ENCODE data around the gene DUOX2. TPM values are rescaled to one million over a fixed set of nuclear protein-coding genes. Genes with fewer than 3 reads are reported as not detected.

DUOX2 gene
- total and polyA plus RNA-seq, 2 of the 13 experiments (the other 11 are each of a cell fraction or from before 2014, with no cell fraction given): 0.08 TPM; not detected in 1

DNA sequence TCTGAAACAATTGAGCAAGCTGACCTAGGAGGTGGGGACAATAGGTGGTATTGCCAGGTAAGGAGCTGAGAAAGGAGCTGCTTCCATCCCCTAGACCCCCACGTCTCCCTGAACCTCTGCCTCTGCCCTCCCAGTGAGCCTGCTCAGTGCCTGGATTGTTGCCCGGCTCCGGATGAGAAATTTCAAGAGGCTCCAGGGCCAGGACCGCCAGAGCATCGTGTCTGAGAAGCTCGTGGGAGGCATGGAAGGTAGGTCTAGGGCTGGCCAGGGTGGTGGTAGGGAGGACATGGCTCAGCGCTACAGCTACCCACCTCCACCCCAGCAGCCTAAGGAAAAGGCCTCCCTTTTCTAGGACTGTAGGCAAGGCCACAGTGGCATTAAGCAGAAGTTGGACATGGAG, 29.1 kb upstream of the DUOX2 start (continued):
- TF ChIP-seq HES4 (CRISPR knock-in tag; IDR thresholded peaks at IDR 0.05; ENCODE audit: borderline replicate concordance): no peak
- TF ChIP-seq ZNF780A (CRISPR knock-in tag; IDR thresholded peaks at IDR 0.05): no peak
- TF ChIP-seq, protein P1, sequence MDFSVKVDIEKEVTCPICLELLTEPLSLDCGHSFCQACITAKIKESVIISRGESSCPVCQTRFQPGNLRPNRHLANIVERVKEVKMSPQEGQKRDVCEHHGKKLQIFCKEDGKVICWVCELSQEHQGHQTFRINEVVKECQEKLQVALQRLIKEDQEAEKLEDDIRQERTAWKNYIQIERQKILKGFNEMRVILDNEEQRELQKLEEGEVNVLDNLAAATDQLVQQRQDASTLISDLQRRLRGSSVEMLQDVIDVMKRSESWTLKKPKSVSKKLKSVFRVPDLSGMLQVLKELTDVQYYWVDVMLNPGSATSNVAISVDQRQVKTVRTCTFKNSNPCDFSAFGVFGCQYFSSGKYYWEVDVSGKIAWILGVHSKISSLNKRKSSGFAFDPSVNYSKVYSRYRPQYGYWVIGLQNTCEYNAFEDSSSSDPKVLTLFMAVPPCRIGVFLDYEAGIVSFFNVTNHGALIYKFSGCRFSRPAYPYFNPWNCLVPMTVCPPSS (IDR thresholded peaks at IDR 0.05): no peak
- TF ChIP-seq MEF2D (CRISPR knock-in tag; IDR thresholded peaks at IDR 0.05): no peak

DNA sequence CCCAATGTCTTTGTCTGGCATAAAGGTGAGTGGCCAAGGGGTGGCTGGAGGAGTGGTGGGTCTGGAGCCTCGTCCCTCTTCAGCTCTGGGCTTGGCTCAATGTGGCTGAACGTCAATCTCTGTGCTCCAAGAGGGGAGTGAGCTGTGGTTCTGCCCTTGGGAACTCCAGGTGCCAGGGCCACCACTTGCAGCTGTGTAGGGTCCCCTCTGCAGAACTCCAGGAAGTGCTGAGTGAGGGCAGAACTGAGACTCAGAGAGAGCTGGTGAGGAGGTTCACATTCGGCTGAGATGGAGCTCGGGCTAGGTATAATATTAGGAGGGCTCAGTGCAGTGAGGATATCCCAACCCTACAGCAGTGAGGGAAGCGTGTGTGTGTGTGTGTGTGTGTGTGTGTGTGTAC, 27.4 kb upstream of the DUOX2 start:
- CTCF ChIA-PET (ENCODE audit: low intra/inter-chr PET ratio, low total read pairs): no interaction called here

DNA sequence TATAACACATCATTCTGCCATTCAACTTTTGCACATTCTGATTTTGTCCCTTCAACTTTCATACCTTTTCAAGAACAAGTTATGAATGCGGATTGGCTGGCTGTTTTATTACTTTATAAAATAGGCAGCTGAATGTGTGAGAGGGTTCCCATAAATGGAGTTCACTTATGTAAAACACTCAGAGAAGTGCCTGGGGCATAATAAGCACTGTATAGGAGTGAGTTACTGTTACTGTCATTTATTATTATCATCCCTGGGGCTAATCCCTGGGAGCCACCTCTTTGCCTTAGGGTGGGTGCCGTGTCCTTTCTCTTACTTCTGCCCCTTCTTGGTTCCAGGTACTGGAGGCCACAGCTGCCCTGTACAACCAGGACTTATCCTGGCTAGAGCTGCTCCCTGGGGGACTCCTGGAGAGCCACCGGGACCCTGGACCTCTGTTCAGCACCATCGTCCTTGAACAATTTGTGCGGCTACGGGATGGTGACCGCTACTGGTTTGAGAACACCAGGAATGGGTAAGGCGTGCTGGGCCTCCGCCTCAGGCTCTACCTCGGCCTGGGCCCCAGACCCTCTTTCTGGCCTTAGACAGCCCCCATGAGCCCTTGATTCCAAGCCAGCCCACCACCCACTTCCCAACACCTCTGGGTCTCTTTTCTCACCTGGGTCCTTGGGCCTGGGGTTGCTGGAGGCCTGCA, 26.7 kb upstream of the DUOX2 start:
- Histone ChIP-seq H4K20me1 (ENCODE audit: insufficient read depth, low read length) (no peaks in the 10 kb centered on the region), H3K4me3 (replicated peaks in 1 of 3; ENCODE audit: insufficient read depth in 1 of 3, low read depth in 2 of 3, low read length in 3 of 3) (no peak overlapping the region), H3K9ac (ENCODE audit: insufficient read depth, low read depth, low read length) (no peak overlapping the region), H3K79me2 (ENCODE audit: insufficient read depth, low read length) (no peaks in the 10 kb centered on the region), H3K4me1 (ENCODE audit: insufficient read depth, low read length) (no peaks in the 10 kb centered on the region), H3K27ac (ENCODE audit: extremely low read length, insufficient read depth, low read length) (no peak overlapping the region), H2AFZ (ENCODE audit: low read length) (no peak overlapping the region), H3K36me3 (replicated peaks in 1 of 2; ENCODE audit: control insufficient read depth in 1 of 2, insufficient read depth in 2 of 2, low read length in 2 of 2) (no peaks in the 10 kb centered on the region), H3K27me3 (ENCODE audit: control insufficient read depth in 1 of 2, insufficient read depth in 2 of 2, low read length in 2 of 2) (peaks cover 2 to 16% of the 10 kb centered on the region in 2 experiments; a peak in 2 of 5 replicates), H3K4me2 (ENCODE audit: low read depth, low read length) (no peak overlapping the region), H3K9me3 (ENCODE audit: low read length) (no peaks in the 10 kb centered on the region)
- CTCF ChIA-PET (ENCODE audit: low intra/inter-chr PET ratio, low total read pairs): no interaction called here
- WGBS (ENCODE audit: low lambda C conversion rate): 46% methylated on average over 3 of the region's 10 CpGs
- ATAC-seq: no peak
- intact Hi-C loops (cut with micrococcal nuclease; ENCODE audit: unreplicated experiment): no loop called here
- POLR2A ChIA-PET: no interaction called here
- BruUV-seq (replicated peaks): no TSS peak
- FAIRE-seq: no peak
- DNase-seq (ENCODE audit: low spot score): no peak
- in situ Hi-C loops (cut with HindIII; ENCODE audit: extremely low pct_ligation_motif_present, low pct_unique_long_range_greater_than_20kb): no loop called here
- TF ChIP-seq TARDBP (CRISPR knock-in tag; IDR thresholded peaks at IDR 0.05) (no peak), ZBTB20 (CRISPR knock-in tag; IDR thresholded peaks at IDR 0.05; ENCODE audit: borderline replicate concordance, low read depth) (no peak), GABPB1 (CRISPR knock-in tag; IDR thresholded peaks at IDR 0.05) (no peak), GFI1 (CRISPR knock-in tag; IDR thresholded peaks at IDR 0.05; ENCODE audit: borderline replicate concordance) (no peak), TP53 (CRISPR knock-in tag; conservative IDR thresholded peaks at IDR 0.05) (no peak), ZNF3 (CRISPR knock-in tag; IDR thresholded peaks at IDR 0.05) (no peak), SMC3 (IDR thresholded peaks at IDR 0.05; ENCODE audit: low read length) (no peak), FLYWCH1 (CRISPR knock-in tag; IDR thresholded peaks at IDR 0.05) (no peak), NFKB2 (CRISPR knock-in tag; IDR thresholded peaks at IDR 0.05; ENCODE audit: borderline replicate concordance) (no peak), RFXAP (CRISPR knock-in tag; IDR thresholded peaks at IDR 0.05; ENCODE audit: borderline replicate concordance) (no peak), IKZF1 (IDR thresholded peaks at IDR 0.05) (no peak), ZNF335 (CRISPR knock-in tag; IDR thresholded peaks at IDR 0.05) (no peak), KDM5A (IDR thresholded peaks at IDR 0.05; ENCODE audit: borderline replicate concordance, low read length) (no peak), TRIM24 (CRISPR knock-in tag; IDR thresholded peaks at IDR 0.05) (no peak)

More for the DNA sequence above, 27.4 kb upstream of the DUOX2 start:
- no peaks in the 10 kb centered on the region for H4K20me1 ChIP-seq (ENCODE audit: insufficient read depth, low read length)
- H3K79me2 ChIP-seq (ENCODE audit: insufficient read depth, low read length): no peaks in the 10 kb centered on the region
- ATAC-seq: no peak
- no peak overlapping the region for H3K4me3 ChIP-seq (replicated peaks in 1 of 3; ENCODE audit: insufficient read depth in 1 of 3, low read depth in 2 of 3, low read length in 3 of 3)
- TF ChIP-seq U2AF2 (IDR thresholded peaks at IDR 0.05; ENCODE audit: low read depth, low read length): no peak
- FAIRE-seq: no peak
- H2AFZ ChIP-seq (ENCODE audit: low read length): no peak overlapping the region
- WGBS (ENCODE audit: low lambda C conversion rate): 29% methylated on average over 4 of the region's 5 CpGs
- no TSS peak for BruUV-seq (replicated peaks)
- DNase-seq (ENCODE audit: low spot score): no peak
- H3K27ac ChIP-seq (ENCODE audit: extremely low read length, insufficient read depth, low read length): no peak overlapping the region
- intact Hi-C loops (cut with micrococcal nuclease; ENCODE audit: unreplicated experiment): no loop called here
- H3K4me1 ChIP-seq (ENCODE audit: insufficient read depth, low read length): no peaks in the 10 kb centered on the region
- POLR2A ChIA-PET: no interaction called here
- no peaks in the 10 kb centered on the region for H3K36me3 ChIP-seq (replicated peaks in 1 of 2; ENCODE audit: control insufficient read depth in 1 of 2, insufficient read depth in 2 of 2, low read length in 2 of 2)
- no peak overlapping the region for H3K9ac ChIP-seq (ENCODE audit: insufficient read depth, low read depth, low read length)
- H3K27me3 ChIP-seq (ENCODE audit: control insufficient read depth in 1 of 2, insufficient read depth in 2 of 2, low read length in 2 of 2): peaks cover 2 to 18% of the 10 kb centered on the region in 2 experiments; a peak in 2 of 5 replicates
- no peak overlapping the region for H3K4me2 ChIP-seq (ENCODE audit: low read depth, low read length)
- no peaks in the 10 kb centered on the region for H3K9me3 ChIP-seq (ENCODE audit: low read length)
- in situ Hi-C loops (cut with HindIII; ENCODE audit: extremely low pct_ligation_motif_present, low pct_unique_long_range_greater_than_20kb): no loop called here
